Endothelial cell of umbilical vein (primary cell): ENCODE measurements around the gene RBM43. TPM values are rescaled to one million over a fixed set of nuclear protein-coding genes. Genes with fewer than 3 reads are reported as not detected.

ENCODE experiments used
- BruUV-seq: library from RNA; stranded (reverse); fragments of 400-500 nt; replicated peaks from 2 replicates; lab custom pipeline; 2021; lab: Mats Ljungman, UMichigan
- CTCF ChIA-PET: fragments of 300-600, 350-600 bp; sonication (Branson Sonifier 250); formaldehyde crosslinking; loops from one replicate; lab custom pipeline; 2021; ENCODE audit warnings: antibody characterized with exemption, inconsistent platforms; lab: Charles Lee
- POLR2A ChIA-PET: fragments of 300-600, 350-600 bp; sonication (Branson Sonifier 250); formaldehyde crosslinking; loops from one replicate; lab custom pipeline; 2021; ENCODE audit warnings: antibody characterized with exemption, inconsistent platforms; lab: Charles Lee
- DNase-seq: peaks from one replicate; pipeline ENCODE4 v3.0.0-alpha.2; 2011; ENCODE audit warnings: low read depth, low spot score
- FAIRE-seq: peaks from 2 replicates; lab custom pipeline; 2011; peaks lifted over from hg19 to GRCh38; lab: Jason Lieb, UNC
- H2AFZ ChIP-seq: 2 replicates; pipeline ENCODE4 v1.6.0; 2012; ENCODE audit warnings: low read depth, low read length, control low read depth, inconsistent platforms
- H3K27ac ChIP-seq: 2 replicates; pipeline ENCODE4 v1.5.1; 2011; ENCODE audit warnings: low read depth, mild to moderate bottlenecking, control low read depth, low read length, moderate library complexity; ENCODE audit not compliant: insufficient read depth
- H3K27me3 ChIP-seq, 2 experiments: 2 replicates each; pipeline versions ENCODE4 v1.6.0 to v1.6.1; 2011; ENCODE audit warnings: low read length in 2 of 2, mixed read lengths in 1 of 2; ENCODE audit not compliant: control insufficient read depth in 2 of 2, insufficient read depth in 2 of 2
- H3K36me3 ChIP-seq, 2 experiments: 2 replicates in 1 of 2; 3 replicates in 1 of 2; pipeline ENCODE4 v1.5.1; 2011; ENCODE audit warnings: low read length in 2 of 2, mild to moderate bottlenecking in 1 of 2, moderate library complexity in 1 of 2; ENCODE audit not compliant: control insufficient read depth in 2 of 2, insufficient read depth in 2 of 2; ENCODE audit errors: extremely low read depth in 1 of 2
- H3K4me1 ChIP-seq: 3 replicates; pipeline ENCODE4 v1.5.1; 2011; ENCODE audit warnings: mild to moderate bottlenecking, low read length; ENCODE audit not compliant: control insufficient read depth, insufficient read depth; ENCODE audit errors: extremely low read depth
- H3K4me2 ChIP-seq: 2 replicates; pipeline ENCODE4 v1.6.1; 2011; ENCODE audit warnings: low read length, control low read depth, mixed read lengths; ENCODE audit not compliant: insufficient read depth
- H3K4me3 ChIP-seq, 3 experiments: fragments of 200-600 bp in 1 of 3; sonication (generic), shearing (Covaris generic) in 1 of 3; replicated peaks in 1 of 3; 2 replicates each; pipeline ENCODE4 v1.5.1; 2011 to 2016; ENCODE audit warnings: control low read depth in 3 of 3, low read length in 3 of 3, mild to moderate bottlenecking in 2 of 3, inconsistent platforms in 1 of 3, low read depth in 1 of 3, moderate library complexity in 1 of 3; ENCODE audit not compliant: insufficient read depth in 1 of 3
- H3K79me2 ChIP-seq: 2 replicates; pipeline ENCODE4 v1.6.0; 2012; ENCODE audit warnings: low read length, inconsistent platforms; ENCODE audit not compliant: control insufficient read depth, insufficient read depth
- H3K9ac ChIP-seq: replicated peaks from 2 replicates; pipeline ENCODE3; 2011; ENCODE audit warnings: low read length, control low read depth; ENCODE audit not compliant: insufficient read depth; ENCODE audit errors: extremely low read depth
- H3K9me1 ChIP-seq: replicated peaks from 3 replicates; pipeline ENCODE4 v1.6.0; 2011; ENCODE audit warnings: mild to moderate bottlenecking, low read length; ENCODE audit not compliant: control insufficient read depth, insufficient read depth; ENCODE audit errors: extremely low read depth
- H3K9me3 ChIP-seq: replicated peaks from 2 replicates; pipeline ENCODE4 v1.5.1; 2012; ENCODE audit warnings: low read length, inconsistent platforms; ENCODE audit not compliant: control insufficient read depth, insufficient read depth
- H4K20me1 ChIP-seq: replicated peaks from 2 replicates; pipeline ENCODE3; 2011; ENCODE audit warnings: mild to moderate bottlenecking, low read length; ENCODE audit not compliant: control insufficient read depth, insufficient read depth; ENCODE audit errors: extremely low read depth
- FOS ChIP-seq: IDR thresholded peaks from 2 replicates; pipeline ENCODE4 v1.6.1; 2011; ENCODE audit warnings: mild to moderate bottlenecking, low read length, moderate library complexity, borderline replicate concordance; ENCODE audit not compliant: insufficient read depth
- MAX ChIP-seq: IDR thresholded peaks from 2 replicates; pipeline ENCODE4 v1.6.1; 2011; ENCODE audit not compliant: insufficient read depth, insufficient read length
- MYC ChIP-seq: IDR thresholded peaks from one replicate; pipeline ENCODE4 v1.6.1; 2011; ENCODE audit warnings: mild to moderate bottlenecking, low read depth, low read length
- POLR2A ChIP-seq: IDR thresholded peaks from 2 replicates; pipeline ENCODE4 v1.6.1; 2012; ENCODE audit warnings: low read depth, mild to moderate bottlenecking, control low read depth, low read length
- POLR2AphosphoS5 ChIP-seq: IDR thresholded peaks from 2 replicates; pipeline ENCODE4 v1.6.1; 2012; ENCODE audit warnings: low read depth, mild to moderate bottlenecking, control low read depth, low read length, moderate library complexity; ENCODE audit not compliant: insufficient read depth
- dilution Hi-C: fragments of 300-500 bp; cut with MboI; formaldehyde crosslinking; loops from one replicate; pipeline ENCODE4 v1.15.0; 2019; ENCODE audit warnings: low sequenced_read_pairs; ENCODE audit not compliant: extremely low pct_ligation_motif_present
- intact Hi-C: fragments of 100-400 bp; cut with micrococcal nuclease; formaldehyde crosslinking; loops from one replicate; pipeline ENCODE4 v1.10.0; 2022
- polyA plus RNA-seq, 4 experiments: library from polyadenylated mRNA; depleted of rRNA in 3 of 4; stranded (reverse) in 3 of 4; unstranded in 1 of 4; fragments of >200 nt; gene quantifications; 2 replicates each; pipeline versions ENCODE4 v1.2.1 to v1.2.3, GENCODE V29; 2011 to 2012; ENCODE audit warnings: missing spikeins in 1 of 4
- total RNA-seq: library from RNA; stranded (reverse); gene quantifications from 2 replicates; pipeline ENCODE4 v1.2.3, GENCODE V29; 2021
- TF ChIP-seq, protein P1 (sequence below), 2 donors: IDR thresholded peaks; 1 replicate in 1 of 2; 2 replicates in 1 of 2; pipeline ENCODE4 v1.5.1; 2011; ENCODE audit warnings: low read length in 2 of 2, mild to moderate bottlenecking in 2 of 2, moderate library complexity in 2 of 2, control low read depth in 1 of 2, inconsistent platforms in 1 of 2, low read depth in 1 of 2; ENCODE audit not compliant: insufficient read depth in 1 of 2; ENCODE audit errors: extremely low read depth in 1 of 2

Gene RBM43
- total and polyA plus RNA-seq, 2 donors (not counting 3 experiments of a cell fraction or from before 2014, with no cell fraction given) = 3.7 to 6.5 TPM

GRCh38 chr2:151262629-151263028 lies 966 bp upstream of the RBM43 start:
- intact Hi-C loops = loop anchor here (5.0 kb wide), 1 partner anchor 1455 kb away; the partner anchor contains the start of genes ARL6IP6 and PRPF40A
- H3K9me3 ChIP-seq = no peaks in the 10 kb centered on the region

More at GRCh38 chr2:151262629-151263028, 966 bp upstream of the RBM43 start:
- dilution Hi-C loops = no loop called here
- Histone ChIP-seq H4K20me1 (no peaks in the 10 kb centered on the region), H3K9me1 (no peaks in the 10 kb centered on the region), H3K4me1 (peaks cover 9% of the 10 kb centered on the region), H3K4me2 (no peak overlapping the region), H3K27me3 (no peaks in the 10 kb centered on the region), H2AFZ (no peak overlapping the region), H3K79me2 (no peaks in the 10 kb centered on the region), H3K27ac (no peak overlapping the region), H3K4me3 (no peak overlapping the region), H3K36me3 (no peaks in the 10 kb centered on the region), H3K9ac (no peak overlapping the region)
- BruUV-seq = no TSS peak
- ChIA-PET CTCF (interaction anchor here (1.5 kb wide), 1 partner anchor 24 kb away, joined by 4 read pairs; no protein-coding TSS in a partner anchor), POLR2A (no interaction called here)
- TF ChIP-seq FOS (no peak), POLR2A (no peak), MAX (no peak), MYC (no peak), POLR2AphosphoS5 (no peak)
- TF ChIP-seq, protein P1, sequence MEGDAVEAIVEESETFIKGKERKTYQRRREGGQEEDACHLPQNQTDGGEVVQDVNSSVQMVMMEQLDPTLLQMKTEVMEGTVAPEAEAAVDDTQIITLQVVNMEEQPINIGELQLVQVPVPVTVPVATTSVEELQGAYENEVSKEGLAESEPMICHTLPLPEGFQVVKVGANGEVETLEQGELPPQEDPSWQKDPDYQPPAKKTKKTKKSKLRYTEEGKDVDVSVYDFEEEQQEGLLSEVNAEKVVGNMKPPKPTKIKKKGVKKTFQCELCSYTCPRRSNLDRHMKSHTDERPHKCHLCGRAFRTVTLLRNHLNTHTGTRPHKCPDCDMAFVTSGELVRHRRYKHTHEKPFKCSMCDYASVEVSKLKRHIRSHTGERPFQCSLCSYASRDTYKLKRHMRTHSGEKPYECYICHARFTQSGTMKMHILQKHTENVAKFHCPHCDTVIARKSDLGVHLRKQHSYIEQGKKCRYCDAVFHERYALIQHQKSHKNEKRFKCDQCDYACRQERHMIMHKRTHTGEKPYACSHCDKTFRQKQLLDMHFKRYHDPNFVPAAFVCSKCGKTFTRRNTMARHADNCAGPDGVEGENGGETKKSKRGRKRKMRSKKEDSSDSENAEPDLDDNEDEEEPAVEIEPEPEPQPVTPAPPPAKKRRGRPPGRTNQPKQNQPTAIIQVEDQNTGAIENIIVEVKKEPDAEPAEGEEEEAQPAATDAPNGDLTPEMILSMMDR (IDR thresholded peaks at IDR 0.05; ENCODE audit: extremely low read depth in 1 of 2, insufficient read depth in 1 of 2, low read depth in 1 of 2, low read length in 2 of 2) = no peak
- FAIRE-seq (no peak), DNase-seq (no peak)
